Measurements from ENCODE around the gene POLR1E.
"Not testable (repeated sequence)": the region's sequence is repeated elsewhere in the genome, so short reads cannot be mapped to it uniquely, and the experiment has no call there.

The POLR1E gene

DNA sequence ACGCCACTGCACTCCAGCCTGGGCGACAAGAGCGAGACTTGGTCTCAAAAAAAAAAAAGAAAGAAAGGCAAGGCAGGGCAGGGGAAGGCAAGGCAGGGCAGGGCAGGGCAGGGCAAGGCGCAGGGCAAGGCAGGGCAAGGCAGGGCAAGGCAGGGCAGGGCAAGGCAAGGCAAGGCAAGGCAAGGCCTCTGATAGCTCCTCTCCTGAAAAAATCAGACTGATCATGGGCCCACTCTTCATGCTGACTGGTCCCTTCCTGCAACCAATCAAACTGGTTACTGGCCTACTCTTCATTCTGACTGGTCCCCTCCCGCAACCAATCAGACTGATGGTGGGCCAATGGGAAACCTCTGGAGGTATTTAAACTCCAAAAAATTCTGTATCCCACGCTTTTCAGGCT, 17.1 kb upstream of the POLR1E start:
- TF ChIP-seq, protein P1, sequence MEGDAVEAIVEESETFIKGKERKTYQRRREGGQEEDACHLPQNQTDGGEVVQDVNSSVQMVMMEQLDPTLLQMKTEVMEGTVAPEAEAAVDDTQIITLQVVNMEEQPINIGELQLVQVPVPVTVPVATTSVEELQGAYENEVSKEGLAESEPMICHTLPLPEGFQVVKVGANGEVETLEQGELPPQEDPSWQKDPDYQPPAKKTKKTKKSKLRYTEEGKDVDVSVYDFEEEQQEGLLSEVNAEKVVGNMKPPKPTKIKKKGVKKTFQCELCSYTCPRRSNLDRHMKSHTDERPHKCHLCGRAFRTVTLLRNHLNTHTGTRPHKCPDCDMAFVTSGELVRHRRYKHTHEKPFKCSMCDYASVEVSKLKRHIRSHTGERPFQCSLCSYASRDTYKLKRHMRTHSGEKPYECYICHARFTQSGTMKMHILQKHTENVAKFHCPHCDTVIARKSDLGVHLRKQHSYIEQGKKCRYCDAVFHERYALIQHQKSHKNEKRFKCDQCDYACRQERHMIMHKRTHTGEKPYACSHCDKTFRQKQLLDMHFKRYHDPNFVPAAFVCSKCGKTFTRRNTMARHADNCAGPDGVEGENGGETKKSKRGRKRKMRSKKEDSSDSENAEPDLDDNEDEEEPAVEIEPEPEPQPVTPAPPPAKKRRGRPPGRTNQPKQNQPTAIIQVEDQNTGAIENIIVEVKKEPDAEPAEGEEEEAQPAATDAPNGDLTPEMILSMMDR (IDR thresholded peaks at IDR 0.05; ENCODE audit: insufficient read depth, low read length, missing control alignments) = no peak
- no peak overlapping the region for H3K4me3 ChIP-seq (ENCODE audit: low read depth, low read length)
- ChIA-PET POLR2A (no interaction called here), CTCF (no interaction called here)
- no peak for DNase-seq (ENCODE audit: low read depth, low spot score)

DNA sequence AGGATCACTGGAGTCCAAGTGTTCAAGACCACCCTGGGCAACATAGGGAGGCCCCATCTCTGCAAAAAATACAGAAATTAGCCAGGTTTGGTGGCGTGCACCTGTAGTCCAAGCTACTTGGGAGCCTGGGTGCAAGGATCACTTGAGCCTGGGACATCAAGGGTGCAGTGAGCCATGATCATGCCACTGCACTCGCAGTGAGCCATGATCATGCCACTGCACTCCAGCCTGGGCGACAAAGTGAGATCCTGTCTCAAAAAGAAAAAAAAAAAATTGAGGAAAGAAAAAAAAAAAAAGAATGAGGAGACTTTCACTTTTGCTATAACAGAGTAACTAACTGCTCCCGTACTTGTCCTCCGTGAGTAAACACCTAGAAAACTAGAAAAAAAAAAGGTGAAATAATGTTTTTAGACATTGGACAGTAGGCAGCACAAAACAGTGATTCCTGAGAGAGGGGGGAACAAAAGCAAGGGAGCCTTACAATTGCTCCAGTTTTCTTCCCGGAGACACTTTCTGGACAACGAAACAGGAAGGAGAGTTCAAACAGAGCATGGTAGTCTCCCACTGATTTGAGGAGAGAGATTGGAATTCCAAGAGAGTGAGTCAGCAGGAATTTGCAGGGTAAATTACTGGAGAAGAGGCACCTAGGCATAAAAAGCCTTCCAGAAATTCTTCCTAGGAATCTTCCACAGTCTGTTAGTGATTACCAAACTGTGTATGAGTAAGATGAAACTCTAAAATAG, 13.6 kb upstream of the POLR1E start:
- DNase-seq (ENCODE audit: low read depth, low spot score) = peak; percentile 89
- TF ChIP-seq, protein P1 (IDR thresholded peaks at IDR 0.05; ENCODE audit: insufficient read depth, low read length, missing control alignments) = no peak
- ChIA-PET POLR2A (no interaction called here), CTCF (interaction anchor here (0.9 kb wide), 1 partner anchor 9 kb away, joined by 3 read pairs; no protein-coding TSS in a partner anchor)
- H3K4me3 ChIP-seq (ENCODE audit: low read depth, low read length) = peak overlapping the region; percentile 52

DNA sequence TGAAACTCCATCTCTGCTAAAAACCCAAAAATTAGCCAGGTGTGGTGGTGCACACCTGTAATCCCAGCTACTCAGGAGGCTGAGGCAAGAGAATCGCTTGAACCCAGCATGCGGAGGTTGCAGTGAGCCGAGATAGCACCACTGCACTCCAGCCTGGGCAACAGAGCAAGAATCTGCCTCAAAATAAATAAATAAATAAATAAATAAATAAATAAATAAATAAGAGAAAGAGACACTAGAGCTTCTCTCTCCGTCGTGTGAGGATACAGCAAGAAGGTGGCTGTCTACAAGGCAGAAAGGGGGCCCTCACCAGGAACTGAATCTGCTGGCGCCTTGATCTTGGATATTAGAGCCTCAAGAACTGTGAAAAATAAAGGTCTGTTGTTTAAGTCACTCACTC, 11.8 kb upstream of the POLR1E start:
- DNase-seq (ENCODE audit: low read depth, low spot score); CTCF ChIA-PET; POLR2A ChIA-PET; H3K4me3 ChIP-seq (ENCODE audit: low read depth, low read length): not testable (repeated sequence)

DNA sequence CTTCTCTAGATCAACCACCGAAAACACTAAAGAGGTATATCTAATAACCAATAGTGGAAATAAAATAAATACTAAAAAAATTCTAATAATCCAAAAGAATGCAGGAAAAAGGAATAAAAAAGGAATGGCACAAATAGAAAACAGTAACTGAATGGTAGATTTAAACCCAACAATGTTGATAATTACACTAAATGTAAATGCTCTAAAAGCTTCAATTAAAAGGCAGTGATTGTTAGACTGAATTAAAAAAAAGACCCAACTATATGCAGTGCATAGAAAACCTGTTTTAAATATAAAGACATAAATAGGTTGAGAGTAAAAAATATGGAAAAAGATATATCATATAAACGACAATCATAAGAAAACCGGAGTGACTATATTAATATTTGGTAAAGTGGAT, 11.3 kb upstream of the POLR1E start:
- ChIA-PET POLR2A (no interaction called here), CTCF (no interaction called here)
- TF ChIP-seq, protein P1 (IDR thresholded peaks at IDR 0.05; ENCODE audit: insufficient read depth, low read length, missing control alignments) = no peak
- DNase-seq (ENCODE audit: low read depth, low spot score) = no peak
- no peak overlapping the region for H3K4me3 ChIP-seq (ENCODE audit: low read depth, low read length)

DNA sequence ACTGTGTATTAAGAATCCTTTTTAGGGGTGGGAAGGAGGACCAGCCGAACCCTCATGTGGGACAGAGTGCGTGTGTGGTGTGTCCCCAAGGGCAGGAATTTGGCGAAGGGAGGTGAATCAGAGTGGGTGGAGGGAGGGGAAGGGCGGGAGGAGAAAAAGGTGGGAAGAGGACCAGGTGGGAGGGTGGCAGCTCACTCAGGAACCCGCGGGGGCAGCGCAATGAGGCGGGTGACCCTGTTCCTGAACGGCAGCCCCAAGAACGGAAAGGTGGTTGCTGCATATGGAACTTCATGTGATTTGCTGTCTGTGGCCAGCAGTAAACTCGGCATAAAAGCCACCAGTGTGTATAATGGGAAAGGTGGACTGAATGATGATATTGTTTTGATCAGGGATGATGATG, 8.8 kb upstream of the POLR1E start:
- no peak overlapping the region for H3K4me3 ChIP-seq (ENCODE audit: low read depth, low read length)
- TF ChIP-seq, protein P1 (IDR thresholded peaks at IDR 0.05; ENCODE audit: insufficient read depth, low read length, missing control alignments) = no peak
- POLR2A ChIA-PET = no interaction called here
- CTCF ChIA-PET = no interaction called here
- DNase-seq (ENCODE audit: low read depth, low spot score) = no peak

DNA sequence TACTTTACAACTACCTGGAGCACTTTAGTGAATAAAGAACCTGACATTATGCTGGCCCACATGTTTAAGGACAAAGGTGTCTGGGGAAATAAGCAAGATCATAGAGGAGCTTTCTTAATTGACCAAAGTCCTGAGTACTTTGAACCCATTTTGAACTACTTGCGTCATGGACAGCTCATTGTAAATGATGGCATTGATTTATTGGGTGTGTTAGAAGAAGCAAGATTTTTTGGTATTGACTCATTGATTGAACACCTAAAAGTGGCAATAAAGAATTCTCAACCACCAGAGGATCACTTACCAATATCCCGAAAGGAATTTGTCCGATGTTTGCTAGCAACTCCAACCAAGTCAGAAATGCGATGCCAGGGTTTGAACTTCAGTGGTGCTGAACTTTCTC, 8.3 kb upstream of the POLR1E start:
- H3K4me3 ChIP-seq (ENCODE audit: low read depth, low read length); DNase-seq (ENCODE audit: low read depth, low spot score); CTCF ChIA-PET; POLR2A ChIA-PET: not testable (repeated sequence)

DNA sequence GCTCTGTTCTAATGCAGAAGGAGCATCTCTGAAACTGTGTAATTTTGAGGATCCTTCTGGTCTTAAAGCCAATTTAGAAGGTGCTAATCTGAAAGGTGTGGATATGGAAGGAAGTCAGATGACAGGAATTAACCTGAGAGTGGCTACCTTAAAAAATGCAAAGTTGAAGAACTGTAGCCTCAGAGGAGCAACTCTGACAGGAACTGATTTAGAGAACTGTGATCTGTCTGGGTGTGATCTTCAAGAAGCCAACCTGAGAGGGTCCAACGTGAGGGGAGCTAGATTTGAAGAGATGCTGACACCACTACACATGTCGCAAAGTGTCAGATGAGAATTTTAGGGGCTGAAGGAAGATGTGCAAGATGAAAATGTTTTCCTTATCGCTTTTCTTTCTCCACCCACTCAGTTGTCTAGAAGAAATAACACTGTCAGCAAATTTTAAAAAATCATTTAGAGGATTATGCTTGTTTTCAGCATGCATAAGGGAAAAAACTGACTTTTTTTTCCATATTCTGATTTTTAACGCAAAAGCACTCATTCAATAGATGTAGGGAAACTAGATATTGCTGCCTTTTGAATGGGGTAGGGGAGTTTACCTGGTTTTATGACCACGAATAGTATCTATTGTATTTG, 7.6 kb upstream of the POLR1E start:
- POLR2A ChIA-PET; DNase-seq (ENCODE audit: low read depth, low spot score); CTCF ChIA-PET: not testable (repeated sequence)

DNA sequence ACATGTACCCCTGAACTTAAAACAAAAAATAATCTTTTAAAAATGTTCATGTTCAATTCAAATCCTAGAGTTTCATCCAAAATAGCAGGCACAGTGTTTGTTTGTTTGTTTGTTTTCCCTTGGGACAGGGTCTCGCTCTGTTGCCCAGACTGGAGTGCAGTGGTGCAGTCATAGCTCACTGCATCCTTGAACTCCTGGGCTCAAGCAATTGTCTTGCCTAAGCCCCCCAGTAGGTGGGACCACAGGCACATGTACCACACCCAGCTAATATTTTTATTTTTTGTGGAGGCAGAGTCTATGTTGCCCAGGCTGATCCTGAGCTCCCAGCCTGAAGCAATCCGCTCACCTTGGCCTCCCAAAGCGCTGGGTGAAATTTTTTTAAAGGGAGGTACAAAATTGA, 5.0 kb upstream of the POLR1E start:
- POLR2A ChIA-PET = no interaction called here
- no peak for DNase-seq (ENCODE audit: low read depth, low spot score)
- TF ChIP-seq, protein P1 (IDR thresholded peaks at IDR 0.05; ENCODE audit: insufficient read depth, low read length, missing control alignments) = no peak
- CTCF ChIA-PET = interaction anchor here (0.8 to 2.1 kb wide), 13 partner anchors 8 to 952 kb away, joined by 3 to 7 read pairs (median 4); partner anchors contain the start of gene FBXO10
- H3K4me3 ChIP-seq (ENCODE audit: low read depth, low read length) = no peak overlapping the region

More for the DNA sequence above, 7.6 kb upstream of the POLR1E start:
- not testable (repeated sequence) for H3K4me3 ChIP-seq (ENCODE audit: low read depth, low read length)
